Measurements from ENCODE around the gene TM9SF3. TPM values are rescaled to one million over a fixed set of nuclear protein-coding genes. Genes with fewer than 3 reads are reported as not detected.

TM9SF3 gene
- total and polyA plus RNA-seq, 10 of the 15 experiments (the other 5 are each of a cell fraction or from before 2014, with no cell fraction given): 17.1 to 85.4 (median 44.9) TPM

- SMC1A ChIA-PET (ENCODE audit: uncharacterized antibody, unreplicated experiment): interaction anchor here (0.9 to 1.9 kb wide), 3 partner anchors 12 to 35 kb away, joined by 3 to 4 read pairs (median 3); no protein-coding TSS in a partner anchor
- Histone ChIP-seq H3K4me3 (no peak overlapping the region), H4K20me1 (ENCODE audit: control insufficient read depth, insufficient read depth) (0 out of 2 replicates have a peak, but pooled peaks cover 4% of the 10 kb centered on the region), H3K36me3 (ENCODE audit: control insufficient read depth in 2 of 2, insufficient read depth in 2 of 2, low read length in 1 of 2) (no peaks in the 10 kb centered on the region; a peak in 1 of 4 replicates), H3K4me2 (ENCODE audit: control insufficient read depth, insufficient read depth) (no peak overlapping the region), H2AFZ (ENCODE audit: control insufficient read depth, low read depth, low read length) (no peak overlapping the region), H3K9ac (ENCODE audit: control insufficient read depth, insufficient read depth, low read length) (no peak overlapping the region), H3K79me2 (ENCODE audit: control insufficient read depth, insufficient read depth, low read length) (no peaks in the 10 kb centered on the region), H3K27ac (ENCODE audit: control insufficient read depth, insufficient read depth) (no peak overlapping the region), H3K4me1 (ENCODE audit: control insufficient read depth, insufficient read depth, low read length) (peaks cover 14% of the 10 kb centered on the region), H3K27me3 (replicated peaks in 1 of 2; ENCODE audit: control insufficient read depth in 2 of 2, insufficient read depth in 2 of 2, low read length in 1 of 2) (peaks cover 3 to 6% of the 10 kb centered on the region in 2 experiments; a peak in 3 of 4 replicates), H3K9me3 (replicated peaks; ENCODE audit: control insufficient read depth, insufficient read depth, low read length) (no peaks in the 10 kb centered on the region)
- TF ChIP-seq NBN (IDR thresholded peaks at IDR 0.05): no peak
- peak; percentile 65 for TF ChIP-seq POLR2A (IDR thresholded peaks at IDR 0.05; ENCODE audit: low read depth, low read length)
- no peak for TF ChIP-seq RAD21 (IDR thresholded peaks at IDR 0.05; ENCODE audit: insufficient read depth, low read depth, low read length)
- TF ChIP-seq SMAD5 (IDR thresholded peaks at IDR 0.05; ENCODE audit: low read depth): no peak
- TF ChIP-seq POLR2AphosphoS5 (IDR thresholded peaks at IDR 0.05; ENCODE audit: low read length): 0 out of 2 replicates have a peak, but pooled peaks have one; percentile 26
- no peak for ATAC-seq
- BruUV-seq (replicated peaks): no TSS peak
- intact Hi-C loops (cut with micrococcal nuclease; ENCODE audit: unreplicated experiment): no loop called here
- CTCF ChIA-PET: interaction anchor here (1.0 to 8.8 kb wide), 5 partner anchors 12 to 142 kb away, joined by 3 to 99 read pairs (median 19); no protein-coding TSS in a partner anchor
- RAD21 ChIA-PET (ENCODE audit: unreplicated experiment): interaction anchor here (0.8 to 1.5 kb wide), 2 partner anchors 26 to 44 kb away, joined by 3 read pairs; no protein-coding TSS in a partner anchor
- no peak for FAIRE-seq
- DNase-seq (ENCODE audit: low read depth, low spot score): no peak
- POLR2A ChIA-PET: no interaction called here
- in situ Hi-C loops (cut with MboI): no loop called here
- WGBS (ENCODE audit: insufficient coverage, insufficient replicate concordance, low lambda C conversion rate, missing lambda C conversion rate): 96% methylated on average over 2 of the region's 2 CpGs
Observed at GRCh38 chr10:96516337-96516736, 70.5 kb downstream of the TM9SF3 start.

- ChIA-PET CTCF (interaction anchor here (0.6 to 8.8 kb wide), 25 partner anchors 9 to 512 kb away, joined by 3 to 99 read pairs (median 4); no protein-coding TSS in a partner anchor), POLR2A (interaction anchor here (0.8 to 1.4 kb wide), 2 partner anchors 12 to 125 kb away, joined by 3 to 5 read pairs; no protein-coding TSS in a partner anchor), SMC1A (ENCODE audit: uncharacterized antibody, unreplicated experiment) (interaction anchor here (0.7 to 2.3 kb wide), 5 partner anchors 9 to 465 kb away, joined by 3 to 11 read pairs (median 3); no protein-coding TSS in a partner anchor), RAD21 (ENCODE audit: unreplicated experiment) (interaction anchor here (0.8 to 2.8 kb wide), 9 partner anchors 9 to 143 kb away, joined by 3 to 14 read pairs (median 5); no protein-coding TSS in a partner anchor)
- Histone ChIP-seq H4K20me1 (ENCODE audit: control insufficient read depth, insufficient read depth) (0 out of 2 replicates have a peak, but pooled peaks cover 4% of the 10 kb centered on the region), H3K27ac (ENCODE audit: control insufficient read depth, insufficient read depth) (no peak within 1 kb of the TSS), H3K27me3 (replicated peaks in 1 of 2; ENCODE audit: control insufficient read depth in 2 of 2, insufficient read depth in 2 of 2, low read length in 1 of 2) (peaks cover 3 to 6% of the 10 kb centered on the region in 2 experiments; a peak in 3 of 4 replicates), H3K4me2 (ENCODE audit: control insufficient read depth, insufficient read depth) (peak within 1 kb of the TSS; percentile 96), H3K36me3 (ENCODE audit: control insufficient read depth in 2 of 2, insufficient read depth in 2 of 2, low read length in 1 of 2) (no peaks in the 10 kb centered on the region; a peak in 1 of 4 replicates), H3K79me2 (ENCODE audit: control insufficient read depth, insufficient read depth, low read length) (no peaks in the 10 kb centered on the region), H2AFZ (ENCODE audit: control insufficient read depth, low read depth, low read length) (peak within 1 kb of the TSS; percentile 20), H3K9ac (ENCODE audit: control insufficient read depth, insufficient read depth, low read length) (peak within 1 kb of the TSS; percentile 18; the same call in 1 of the 2 replicates), H3K9me3 (replicated peaks; ENCODE audit: control insufficient read depth, insufficient read depth, low read length) (no peaks in the 10 kb centered on the region), H3K4me1 (ENCODE audit: control insufficient read depth, insufficient read depth, low read length) (peaks cover 14% of the 10 kb centered on the region), H3K4me3 (peak within 1 kb of the TSS; percentile 74)
- peak; percentile 89 for ATAC-seq
- no TSS peak for BruUV-seq (replicated peaks)
- 1% methylated on average over 51 of the region's 68 CpGs for WGBS (ENCODE audit: insufficient coverage, insufficient replicate concordance, low lambda C conversion rate, missing lambda C conversion rate)
- DNase-seq (ENCODE audit: low read depth, low spot score): no peak
- in situ Hi-C loops (cut with MboI): loop anchor here (5.0 kb wide), 1 partner anchor 117 kb away; no protein-coding TSS in a partner anchor
- intact Hi-C loops (cut with micrococcal nuclease; ENCODE audit: unreplicated experiment): no loop called here
- FAIRE-seq: no peak
- TF ChIP-seq CTCF (IDR thresholded peaks at IDR 0.05 in 2 of 3, conservative IDR thresholded peaks at IDR 0.05 in 1 of 3; ENCODE audit: control insufficient read depth in 2 of 3, extremely low read depth in 1 of 3, insufficient read depth in 1 of 3, low read depth in 3 of 3, low read length in 3 of 3) (peak; percentile 28 to 54 (median 52); a peak in 5 of 6 replicates), ZSCAN29 (IDR thresholded peaks at IDR 0.05) (no peak), EP300 (IDR thresholded peaks at IDR 0.05; ENCODE audit: borderline replicate concordance in 1 of 2, control insufficient read depth in 1 of 2, low read depth in 2 of 2, low read length in 2 of 2) (no peak), TCF7 (IDR thresholded peaks at IDR 0.05; ENCODE audit: borderline replicate concordance) (no peak), CHD2 (IDR thresholded peaks at IDR 0.05; ENCODE audit: borderline replicate concordance, low read depth, low read length) (no peak)
Observed at GRCh38 chr10:96513698-96514561, 72.9 kb downstream of the TM9SF3 start, which contains the start of gene TLL2. Gene TLL2, minus strand, starts transcription at chr10:96513926. Its CDS starts 241 bp downstream, at chr10:96513685.

Data from GM12878 (cell line).